Measurements from ENCODE around the gene KCNJ5. TPM values are rescaled to one million over a fixed set of nuclear protein-coding genes. Genes with fewer than 3 reads are reported as not detected.

The KCNJ5 gene
- total RNA-seq, 1 experiment from 2014 or later, result not detected

GRCh38 chr11:128906185-128907050 lies 15.3 kb downstream of the KCNJ5 start:
- Histone ChIP-seq H3K27me3 (replicated peaks; ENCODE audit: control insufficient read depth, insufficient read depth, low read length) (no peaks in the 10 kb centered on the region; the same call in 1 of the 2 replicates), H3K36me3 (ENCODE audit: control insufficient read depth, insufficient read depth, low read length) (no peaks in the 10 kb centered on the region), H3K4me1 (peaks cover 6% of the 10 kb centered on the region), H3K9me3 (no peaks in the 10 kb centered on the region), H3K4me3 (ENCODE audit: low read depth, low read length) (peak overlapping the region; percentile 35)
- Mint-ChIP-seq H3K36me3 (ENCODE audit: insufficient read depth, unreplicated experiment) (no peaks in the 10 kb centered on the region), H3K9me3 (ENCODE audit: unreplicated experiment) (no peaks in the 10 kb centered on the region), H3K27ac (ENCODE audit: unreplicated experiment) (peak overlapping the region; percentile 3), H3K4me1 (ENCODE audit: low read depth, unreplicated experiment) (peaks cover 6% of the 10 kb centered on the region), H3K27me3 (ENCODE audit: insufficient read depth, unreplicated experiment) (peaks cover 7% of the 10 kb centered on the region), H3K4me3 (ENCODE audit: unreplicated experiment) (peak overlapping the region; percentile 70)
- ChIA-PET POLR2A (interaction anchor here (0.6 kb wide), 1 partner anchor 16 kb away, joined by 3 read pairs; no protein-coding TSS in a partner anchor), CTCF (interaction anchor here (0.6 to 5.7 kb wide), 20 partner anchors 11 to 1902 kb away, joined by 3 to 38 read pairs (median 4); partner anchors contain the start of gene TP53AIP1)
- no peak for DNase-seq
- no peak for TF ChIP-seq CTCF (IDR thresholded peaks at IDR 0.05; ENCODE audit: insufficient read depth in 1 of 2, low read depth in 1 of 2, low read length in 1 of 2, severe bottlenecking in 1 of 2, unreplicated experiment in 1 of 2)
- BruUV-seq (replicated peaks), result no TSS peak
- intact Hi-C loops (cut with micrococcal nuclease; ENCODE audit: unreplicated experiment), result loop anchor here (1.0 kb wide), 2 partner anchors 22 to 50 kb away; no protein-coding TSS in a partner anchor

GRCh38 chr11:128907585-128907984 lies 16.4 kb downstream of the KCNJ5 start:
- CTCF ChIA-PET, result interaction anchor here (0.6 to 5.7 kb wide), 3 partner anchors 22 to 1239 kb away, joined by 3 to 38 read pairs (median 30); no protein-coding TSS in a partner anchor
- no peak overlapping the region for H3K4me3 Mint-ChIP-seq (ENCODE audit: unreplicated experiment)
- no TSS peak for BruUV-seq (replicated peaks)
- peaks cover 6% of the 10 kb centered on the region for H3K4me1 Mint-ChIP-seq (ENCODE audit: low read depth, unreplicated experiment)
- intact Hi-C loops (cut with micrococcal nuclease; ENCODE audit: unreplicated experiment), result no loop called here
- no peak for DNase-seq
- no peaks in the 10 kb centered on the region for H3K9me3 Mint-ChIP-seq (ENCODE audit: unreplicated experiment)
- peaks cover 6% of the 10 kb centered on the region for H3K4me1 ChIP-seq
- H3K4me3 ChIP-seq (ENCODE audit: low read depth, low read length), result no peak overlapping the region
- H3K27me3 ChIP-seq (replicated peaks; ENCODE audit: control insufficient read depth, insufficient read depth, low read length), result no peaks in the 10 kb centered on the region; the same call in 1 of the 2 replicates
- peaks cover 3% of the 10 kb centered on the region for H3K27me3 Mint-ChIP-seq (ENCODE audit: insufficient read depth, unreplicated experiment)
- POLR2A ChIA-PET, result no interaction called here
- no peaks in the 10 kb centered on the region for H3K9me3 ChIP-seq
- no peak for TF ChIP-seq CTCF (IDR thresholded peaks at IDR 0.05; ENCODE audit: insufficient read depth in 1 of 2, low read depth in 1 of 2, low read length in 1 of 2, severe bottlenecking in 1 of 2, unreplicated experiment in 1 of 2)
- H3K36me3 Mint-ChIP-seq (ENCODE audit: insufficient read depth, unreplicated experiment), result no peaks in the 10 kb centered on the region
- no peaks in the 10 kb centered on the region for H3K36me3 ChIP-seq (ENCODE audit: control insufficient read depth, insufficient read depth, low read length)
- H3K27ac Mint-ChIP-seq (ENCODE audit: unreplicated experiment), result no peak overlapping the region

- H3K4me3 Mint-ChIP-seq (ENCODE audit: unreplicated experiment), result no peak overlapping the region
- BruUV-seq (replicated peaks), result no TSS peak
Measured at GRCh38 chr11:128908391-128909246, 17.5 kb downstream of the KCNJ5 start.

More at GRCh38 chr11:128908391-128909246, 17.5 kb downstream of the KCNJ5 start:
- H3K4me1 Mint-ChIP-seq (ENCODE audit: low read depth, unreplicated experiment), result peaks cover 6% of the 10 kb centered on the region
- no peaks in the 10 kb centered on the region for H3K9me3 Mint-ChIP-seq (ENCODE audit: unreplicated experiment)
- no peak for TF ChIP-seq CTCF (IDR thresholded peaks at IDR 0.05; ENCODE audit: insufficient read depth in 1 of 2, low read depth in 1 of 2, low read length in 1 of 2, severe bottlenecking in 1 of 2, unreplicated experiment in 1 of 2)
- H3K4me3 ChIP-seq (ENCODE audit: low read depth, low read length), result no peak overlapping the region
- no peaks in the 10 kb centered on the region; the same call in 1 of the 2 replicates for H3K27me3 ChIP-seq (replicated peaks; ENCODE audit: control insufficient read depth, insufficient read depth, low read length)
- H3K27ac Mint-ChIP-seq (ENCODE audit: unreplicated experiment), result no peak overlapping the region
- H3K27me3 Mint-ChIP-seq (ENCODE audit: insufficient read depth, unreplicated experiment), result peaks cover 5% of the 10 kb centered on the region
- intact Hi-C loops (cut with micrococcal nuclease; ENCODE audit: unreplicated experiment), result no loop called here
- no peaks in the 10 kb centered on the region for H3K36me3 ChIP-seq (ENCODE audit: control insufficient read depth, insufficient read depth, low read length)
- H3K4me1 ChIP-seq, result peaks cover 6% of the 10 kb centered on the region
- no peak for DNase-seq
- no peaks in the 10 kb centered on the region for H3K36me3 Mint-ChIP-seq (ENCODE audit: insufficient read depth, unreplicated experiment)
- ChIA-PET CTCF (interaction anchor here (1.1 to 5.7 kb wide), 4 partner anchors 23 to 48 kb away, joined by 3 to 38 read pairs (median 16); no protein-coding TSS in a partner anchor), POLR2A (no interaction called here)
- no peaks in the 10 kb centered on the region for H3K9me3 ChIP-seq
